AG08396 (cell line): ENCODE results near the gene ADGB.

Experiments used
- DNase-seq: peaks from one replicate; pipeline ENCODE4 v3.0.0; 2012; ENCODE audit warnings: low spot score, mixed read lengths

Gene ADGB

DNA sequence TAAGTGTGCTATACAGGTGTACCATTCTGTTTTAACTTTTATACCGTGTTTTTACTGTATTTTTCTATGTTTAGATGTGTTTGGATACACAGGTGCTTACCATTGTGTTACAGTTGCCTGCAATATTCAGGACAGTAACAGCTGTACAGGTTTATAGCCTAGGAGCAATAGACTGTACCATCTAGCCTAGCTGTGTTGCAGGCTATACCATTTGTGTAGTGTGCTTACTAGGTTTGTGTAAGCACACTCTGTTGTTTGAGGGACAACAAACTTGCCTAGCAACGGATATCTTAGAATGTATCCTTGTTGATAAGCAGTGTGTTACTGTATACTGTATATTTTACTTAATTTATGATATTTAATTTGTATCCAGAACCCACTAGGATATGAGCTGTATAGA is 35.2 kb downstream of the ADGB start:
- DNase-seq = no peak

DNA sequence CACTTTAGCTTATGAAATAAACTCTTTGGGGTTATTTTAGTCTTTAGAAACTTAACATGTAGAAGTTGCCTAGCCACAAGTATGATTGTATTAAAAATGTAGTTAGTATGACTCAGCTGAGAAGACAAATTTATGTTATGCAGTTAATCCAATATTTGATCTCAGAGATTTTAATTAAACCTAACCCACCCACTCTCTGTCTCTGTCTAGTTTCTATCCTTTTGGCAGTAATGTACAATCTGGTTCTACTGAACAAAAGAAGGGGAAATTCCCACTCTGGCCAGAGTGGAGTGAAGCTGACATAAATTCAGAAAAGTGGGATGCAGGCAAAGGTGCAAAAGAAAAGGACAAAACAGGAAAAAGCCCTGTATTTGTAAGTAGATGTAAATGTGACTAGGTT is 36.4 kb downstream of the ADGB start:
- no peak for DNase-seq

DNA sequence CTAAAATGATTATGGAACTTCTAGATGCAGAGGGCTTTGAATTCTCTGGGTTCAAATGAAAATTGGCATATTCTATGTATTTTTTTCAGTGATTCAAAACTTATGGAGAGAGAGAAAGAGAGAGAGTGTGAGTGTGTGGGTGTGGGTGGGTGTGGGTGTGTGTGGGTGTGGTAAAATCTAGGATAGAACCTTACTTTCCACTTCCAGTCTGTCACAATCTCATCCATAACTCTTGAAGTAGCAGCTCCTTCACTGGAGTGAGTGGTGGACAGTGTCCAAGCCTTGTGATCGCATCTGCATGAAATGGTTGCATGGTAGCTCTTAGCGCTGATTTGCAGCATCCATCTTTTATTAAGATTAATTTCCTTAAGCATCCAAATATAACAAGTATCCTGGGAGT is 37.7 kb downstream of the ADGB start:
- DNase-seq = no peak

DNA sequence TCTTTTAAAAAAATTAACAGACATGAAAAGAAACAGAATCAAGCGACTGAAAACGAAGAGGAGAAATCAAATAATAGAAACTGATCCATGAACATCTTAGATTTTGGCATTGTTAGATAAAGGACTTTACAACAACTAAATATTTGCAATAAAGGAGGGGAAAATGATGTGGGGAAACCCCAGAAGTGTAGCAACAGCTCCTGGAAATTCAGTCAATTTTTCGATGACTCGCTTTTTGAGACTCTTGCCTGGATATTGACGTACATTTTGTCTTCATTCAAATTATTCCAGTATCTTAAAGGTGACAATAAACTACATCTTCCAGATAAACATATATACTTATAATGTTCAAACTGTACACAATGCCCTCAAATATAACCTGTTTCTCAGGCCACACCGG is 44.1 kb downstream of the ADGB start:
- no peak for DNase-seq

GRCh38 chr6:146650799-146651481 is 52.2 kb downstream of the ADGB start:
- DNase-seq = no peak

- DNase-seq = no peak
These were observed 52.7 kb downstream of the ADGB start for GRCh38 chr6:146651482-146651863.

DNA sequence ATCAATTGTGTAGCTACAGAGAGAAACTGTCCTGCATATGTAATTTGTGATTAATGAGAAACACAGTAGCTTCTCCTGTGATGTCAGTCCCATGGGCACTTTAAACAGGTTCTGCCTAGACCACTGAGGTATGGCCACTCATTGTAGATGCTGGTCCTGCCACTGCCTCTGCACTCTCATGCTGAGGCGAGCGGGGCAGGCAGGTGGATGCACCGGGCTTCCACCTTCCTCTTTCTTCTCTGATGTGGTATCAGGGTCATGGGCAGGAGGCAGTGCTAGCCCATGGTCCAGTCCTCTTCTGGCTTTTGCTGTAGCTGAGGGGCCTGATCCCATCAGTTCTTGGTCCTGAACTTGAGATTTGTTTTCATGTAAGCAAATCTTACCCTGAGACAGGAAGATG is 58.7 kb downstream of the ADGB start:
- DNase-seq = no peak

DNA sequence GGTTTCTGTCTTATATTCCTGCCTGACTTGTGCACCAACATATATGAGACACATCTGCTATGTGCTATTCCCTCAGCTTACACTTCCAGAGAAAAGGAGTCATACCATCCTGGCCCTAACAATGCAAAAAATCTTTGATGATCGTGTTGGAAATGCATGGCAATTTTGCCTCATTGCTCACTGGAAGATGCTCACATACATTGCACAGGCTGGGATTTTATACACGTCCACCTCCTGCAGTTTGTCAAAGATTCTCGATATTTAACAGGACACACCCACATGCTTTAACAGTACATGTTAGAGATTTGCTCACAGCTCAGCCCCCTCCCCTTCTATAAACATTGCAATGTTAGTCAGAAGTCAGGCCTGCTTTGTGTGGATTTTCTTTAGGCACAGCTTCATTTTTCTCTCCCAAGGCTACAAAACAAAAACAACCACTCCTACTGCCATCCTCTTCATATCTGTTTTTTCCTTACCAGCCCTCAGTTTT is 66.1 kb downstream of the ADGB start:
- DNase-seq = no peak

GRCh38 chr6:146666909-146667308 is 68.1 kb downstream of the ADGB start:
- no peak for DNase-seq

- no peak for DNase-seq
These were observed 71.4 kb downstream of the ADGB start for GRCh38 chr6:146670161-146670560.

GRCh38 chr6:146673069-146673468 is 74.3 kb downstream of the ADGB start:
- no peak for DNase-seq

GRCh38 chr6:146679386-146679785 is 80.6 kb downstream of the ADGB start:
- DNase-seq = no peak

GRCh38 chr6:146682919-146683318 is 84.1 kb downstream of the ADGB start:
- DNase-seq = no peak

DNA sequence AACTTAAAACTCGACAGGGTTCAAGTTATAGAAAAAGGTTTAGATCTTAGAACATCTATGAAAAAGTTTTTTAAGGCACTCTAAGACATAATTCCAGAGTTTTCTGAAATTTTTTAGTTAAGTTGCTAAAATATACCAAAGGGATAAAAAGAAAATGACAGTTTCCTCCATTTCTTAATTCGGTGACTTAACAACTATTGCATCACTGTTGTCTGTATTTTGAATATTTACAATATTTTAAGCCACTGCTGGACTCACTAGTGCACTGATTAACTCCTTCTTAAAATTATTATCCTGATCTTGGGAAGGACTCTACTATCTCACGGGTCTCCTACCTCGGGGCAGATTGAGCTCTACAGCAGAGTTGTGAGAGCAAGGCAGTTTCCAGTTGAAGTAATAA is 91.0 kb downstream of the ADGB start:
- no peak for DNase-seq

DNA sequence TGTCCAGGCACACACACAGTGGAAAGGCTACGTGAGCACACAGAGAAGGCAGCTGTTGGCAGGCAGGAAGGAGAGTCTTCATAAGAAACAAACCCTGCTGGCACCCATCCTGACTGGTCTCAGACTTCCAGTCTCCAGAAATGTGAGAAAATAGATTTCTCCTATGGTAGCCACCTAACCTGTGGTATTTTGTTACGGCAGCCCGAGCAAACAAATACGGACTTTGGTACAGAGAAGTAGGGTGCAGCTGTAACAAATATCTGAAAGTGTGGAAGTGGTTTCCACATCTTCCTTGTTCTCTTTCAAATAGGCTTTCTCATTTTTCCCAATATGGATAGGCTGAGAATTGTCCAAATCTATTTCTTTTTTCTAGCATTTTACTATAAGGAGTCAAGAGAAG is 94.6 kb downstream of the ADGB start:
- DNase-seq = no peak

GRCh38 chr6:146697921-146698320 is 99.1 kb downstream of the ADGB start:
- no peak for DNase-seq

GRCh38 chr6:146700078-146700686 is 101.4 kb downstream of the ADGB start:
- DNase-seq = peak; percentile 64

- DNase-seq = no peak
These were observed 102.9 kb downstream of the ADGB start for GRCh38 chr6:146701632-146702031.

DNA sequence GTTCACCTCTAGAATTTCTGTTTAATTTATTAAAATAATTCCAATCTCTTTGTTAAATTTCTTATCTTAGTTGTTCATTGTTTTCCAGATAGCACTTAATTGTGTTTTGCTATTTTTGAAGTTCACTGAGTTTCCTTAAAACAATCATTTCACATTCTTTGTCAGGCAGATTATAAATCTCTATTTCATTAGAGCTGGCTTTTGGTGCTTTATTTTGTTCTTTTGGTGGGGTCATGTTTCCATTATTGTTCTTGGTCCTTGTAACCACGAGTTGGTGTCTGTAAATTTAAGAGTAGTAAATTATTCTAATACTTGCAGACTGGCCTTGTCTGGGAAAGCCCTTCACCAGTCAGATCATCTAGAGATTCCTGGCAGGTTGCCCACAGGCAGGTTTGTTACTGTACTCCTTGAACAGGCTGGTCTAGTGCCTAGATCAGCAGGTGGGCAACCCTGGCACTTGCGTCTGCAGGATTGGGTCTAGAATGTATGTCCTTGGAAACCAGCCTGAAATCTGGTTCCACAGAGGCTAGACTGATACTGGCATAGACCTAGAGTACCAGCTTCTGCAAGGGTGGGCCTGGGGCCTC is 110.4 kb downstream of the ADGB start:
- DNase-seq = no peak

- no peak for DNase-seq
These were observed 120.6 kb downstream of the ADGB start for GRCh38 chr6:146719387-146719786.

DNA sequence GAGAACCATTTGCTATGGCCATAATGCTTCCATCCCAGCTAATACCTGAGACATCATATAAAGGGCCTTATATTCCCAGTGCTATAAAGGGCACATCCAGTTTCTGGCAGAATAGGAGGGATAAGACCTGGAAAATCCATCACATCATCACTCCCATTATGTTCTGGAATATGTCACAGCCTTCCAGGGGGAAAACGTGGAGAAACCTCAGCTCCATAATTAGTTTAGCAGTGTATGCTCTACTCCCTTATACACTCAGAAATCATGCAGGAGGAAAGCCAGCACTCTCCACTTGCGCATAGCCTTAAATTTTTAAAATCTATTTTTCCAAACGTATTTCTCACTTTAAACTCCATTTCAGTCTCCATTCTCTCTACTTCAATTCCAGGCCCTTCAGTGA is 140.9 kb downstream of the ADGB start:
- DNase-seq = no peak

DNA sequence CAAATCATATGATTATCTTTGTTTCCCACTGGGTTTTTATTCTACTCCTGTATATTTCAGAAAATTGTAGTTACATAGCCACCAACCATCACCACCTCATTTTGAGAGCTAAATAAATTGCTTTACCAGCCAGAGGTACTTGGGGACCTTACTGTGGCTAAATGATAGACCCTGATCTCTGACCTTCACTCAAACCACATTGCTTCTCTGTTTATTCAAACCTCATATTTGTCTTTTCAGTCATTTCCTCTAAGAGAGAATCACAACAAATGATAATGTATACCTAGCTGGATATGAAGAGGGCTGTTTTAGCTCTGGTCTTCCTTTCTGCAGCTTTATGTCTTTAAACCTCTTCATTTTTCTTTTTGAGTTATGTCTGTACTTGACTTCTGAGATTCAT is 142.8 kb downstream of the ADGB start:
- no peak for DNase-seq

DNA sequence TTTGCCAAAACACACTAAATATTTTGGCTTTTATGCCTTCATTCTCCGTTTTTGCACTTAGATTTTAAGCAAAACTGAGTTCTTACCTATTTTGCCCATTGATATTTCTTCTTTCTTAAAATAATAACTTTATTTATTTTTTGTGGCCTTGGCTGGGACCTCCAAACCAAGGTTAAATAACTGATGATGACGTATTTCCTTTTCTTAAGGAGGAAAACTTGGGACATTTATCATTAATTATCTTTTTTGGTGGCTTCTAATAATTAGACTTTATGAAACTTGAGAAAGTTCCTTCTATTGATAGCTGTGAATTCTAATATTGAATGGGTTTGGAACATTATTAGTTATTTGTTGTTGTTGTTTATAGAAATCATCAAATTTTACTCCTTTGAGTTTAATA is 154.5 kb downstream of the ADGB start:
- no peak for DNase-seq

- DNase-seq = no peak
These were observed 168.9 kb downstream of the ADGB start for GRCh38 chr6:146767632-146768031.
